GM23338 (cell line): ENCODE data around the gene VSIG10. TPM values are rescaled to one million over a fixed set of nuclear protein-coding genes. Genes with fewer than 3 reads are reported as not detected.
A peak's percentile ranks its signal among the peaks of the same experiment; 100 is the strongest.

Source experiments
- ATAC-seq: fragments of 200-7000 bp; cut with Tn5 transposase; 3 replicates; pipeline ENCODE4 v1.9.1; 2020
- DNase-seq: peaks from one replicate; pipeline ENCODE4 v3.0.0-alpha.2; 2015; ENCODE audit warnings: low spot score
- H2AFZ ChIP-seq: fragments of 200-600 bp; sonication (generic); 2 replicates; pipeline ENCODE4 v1.8.0; 2016; ENCODE audit warnings: antibody characterized with exemption, mild to moderate bottlenecking, moderate library complexity
- H3F3A ChIP-seq: fragments of 200-600 bp; sonication (generic); replicated peaks from 2 replicates; pipeline ENCODE4 v1.8.0; 2017; ENCODE audit warnings: antibody characterized with exemption, mixed run types, low read depth
- H3K27ac ChIP-seq: fragments of 200-600 bp; sonication (generic); 2 replicates; pipeline ENCODE4 v1.6.1; 2016; ENCODE audit warnings: low read depth
- H3K27me3 ChIP-seq: fragments of 200-600 bp; sonication (generic); 2 replicates; pipeline ENCODE4 v1.8.0; 2016; ENCODE audit warnings: mild to moderate bottlenecking, mixed run types, moderate library complexity; ENCODE audit not compliant: insufficient read depth
- H3K36me3 ChIP-seq: fragments of 200-600 bp; sonication (generic); 2 replicates; pipeline ENCODE4 v1.8.0; 2016; ENCODE audit warnings: mild to moderate bottlenecking; ENCODE audit not compliant: insufficient read depth
- H3K4me1 ChIP-seq: fragments of 200-600 bp; sonication (generic); 2 replicates; pipeline ENCODE4 v1.8.0; 2016; ENCODE audit warnings: mild to moderate bottlenecking, moderate library complexity; ENCODE audit not compliant: insufficient read depth
- H3K4me2 ChIP-seq: fragments of 200-600 bp; sonication (generic); 2 replicates; pipeline ENCODE4 v1.7.1; 2017; ENCODE audit warnings: mixed run types
- H3K4me3 ChIP-seq: fragments of 200-600 bp; sonication (generic); 2 replicates; pipeline ENCODE4 v1.6.1; 2016; ENCODE audit warnings: mixed run types
- H3K79me2 ChIP-seq: fragments of 200-600 bp; sonication (generic); replicated peaks from 2 replicates; pipeline ENCODE4 v1.8.0; 2017; ENCODE audit warnings: mild to moderate bottlenecking; ENCODE audit not compliant: insufficient read depth
- H3K9me2 ChIP-seq: fragments of 200-600 bp; sonication (generic); 2 replicates; pipeline ENCODE4 v1.8.0; 2017; ENCODE audit not compliant: insufficient read depth
- H4K20me1 ChIP-seq: fragments of 200-600 bp; sonication (generic); replicated peaks from 2 replicates; pipeline ENCODE4 v1.8.0; 2017; ENCODE audit warnings: mild to moderate bottlenecking; ENCODE audit not compliant: insufficient read depth
- H3K27ac Mint-ChIP-seq: 2 replicates; pipeline ENCODE4 v1.8.0; 2020; ENCODE audit warnings: inconsistent platforms, mild to moderate bottlenecking, moderate library complexity, mixed read lengths
- H3K27me3 Mint-ChIP-seq: 3 replicates; pipeline ENCODE4 v1.8.0; 2022; ENCODE audit warnings: low read depth, mild to moderate bottlenecking, moderate library complexity, mixed read lengths, inconsistent platforms; ENCODE audit not compliant: insufficient read depth, poor library complexity
- H3K36me3 Mint-ChIP-seq: 3 replicates; pipeline ENCODE4 v1.8.0; 2021; ENCODE audit warnings: low read depth, mild to moderate bottlenecking, inconsistent platforms, moderate library complexity, mixed read lengths
- H3K4me1 Mint-ChIP-seq: 3 replicates; pipeline ENCODE4 v1.8.0; 2020; ENCODE audit warnings: mild to moderate bottlenecking, inconsistent platforms, mixed read lengths
- H3K4me3 Mint-ChIP-seq: 3 replicates; pipeline ENCODE4 v1.8.0; 2021; ENCODE audit warnings: moderate library complexity, mild to moderate bottlenecking, inconsistent platforms, mixed read lengths
- H3K9me3 Mint-ChIP-seq: 3 replicates; pipeline ENCODE4 v1.8.0; 2020; ENCODE audit warnings: moderate library complexity, mild to moderate bottlenecking, inconsistent platforms, mixed read lengths
- CREB1 ChIP-seq: fragments of 250-450 bp; sonication (Bioruptor Pico); IDR thresholded peaks from 2 replicates; pipeline ENCODE4 v1.5.0; 2020; ENCODE audit warnings: low read depth, mild to moderate bottlenecking, moderate library complexity
- CTCF ChIP-seq, 2 experiments: fragments of 200-600 bp in 1 of 2; sonication (generic) in 1 of 2; conservative IDR thresholded peaks; 2 replicates each; pipeline versions ENCODE4 v1.5.1 to v1.6.1; 2016 to 2017; ENCODE audit warnings: antibody characterized with exemption in 2 of 2, low read depth in 2 of 2, mild to moderate bottlenecking in 2 of 2, moderate library complexity in 1 of 2
- ETS1 ChIP-seq: IDR thresholded peaks from 2 replicates; pipeline ENCODE4 v1.6.1; 2016; ENCODE audit warnings: antibody characterized with exemption
- EZH2 ChIP-seq: fragments of 200-600 bp; sonication (generic); IDR thresholded peaks from one replicate; pipeline ENCODE4 v1.8.0; 2017; ENCODE audit warnings: antibody characterized with exemption, mild to moderate bottlenecking, low read depth; ENCODE audit not compliant: unreplicated experiment
- EZH2phosphoT487 ChIP-seq: fragments of 200-600 bp; sonication (generic); IDR thresholded peaks from one replicate; pipeline ENCODE4 v1.8.1; 2018; ENCODE audit warnings: antibody characterized with exemption; ENCODE audit not compliant: unreplicated experiment
- JUNB ChIP-seq: IDR thresholded peaks from one replicate; pipeline ENCODE4 v1.6.1; 2016; ENCODE audit warnings: antibody characterized with exemption; ENCODE audit not compliant: unreplicated experiment
- NANOG ChIP-seq: IDR thresholded peaks from 2 replicates; pipeline ENCODE4 v1.6.1; 2016; ENCODE audit warnings: antibody characterized with exemption, borderline replicate concordance
- POLR2AphosphoS5 ChIP-seq: IDR thresholded peaks from 2 replicates; pipeline ENCODE4 v1.6.1; 2016; ENCODE audit warnings: antibody characterized with exemption, low read depth
- REST ChIP-seq: IDR thresholded peaks from one replicate; pipeline ENCODE4 v1.6.1; 2018; ENCODE audit warnings: antibody characterized with exemption; ENCODE audit not compliant: unreplicated experiment
- STAT1 ChIP-seq: IDR thresholded peaks from one replicate; pipeline ENCODE4 v1.6.1; 2016; ENCODE audit warnings: antibody characterized with exemption; ENCODE audit not compliant: unreplicated experiment
- ZNF114 ChIP-seq: fragments of 250-450 bp; sonication (Bioruptor Pico); IDR thresholded peaks from 2 replicates; pipeline ENCODE4 v1.5.0; 2020; ENCODE audit warnings: mild to moderate bottlenecking, moderate library complexity
- ZNF331 ChIP-seq: fragments of 250-450 bp; sonication (Bioruptor Pico); IDR thresholded peaks from 2 replicates; pipeline ENCODE4 v1.5.0; 2020; ENCODE audit warnings: low read depth, mild to moderate bottlenecking, moderate library complexity
- ZNF462 ChIP-seq: fragments of 250-450 bp; sonication (Bioruptor Pico); IDR thresholded peaks from 2 replicates; pipeline ENCODE4 v1.5.0; 2020; ENCODE audit warnings: mild to moderate bottlenecking, moderate library complexity
- polyA plus RNA-seq: library from polyadenylated mRNA; unstranded; fragments of >200 nt; fragmentation: Nextera tagmentation; extraction: Ambion mirVana; gene quantifications from 2 replicates; pipeline ENCODE4 v1.2.1, GENCODE V29; 2016
- total RNA-seq: library from RNA; depleted of rRNA; stranded (reverse); fragments of >200 nt; shearing (Covaris generic); gene quantifications from 2 replicates; pipeline ENCODE4 v1.2.3, GENCODE V29; 2014

The VSIG10 gene
- total and polyA plus RNA-seq, 2 experiments from 2014 or later = 52.1 to 98.5 TPM

GRCh38 chr12:118035190-118036041 is 68.4 kb downstream of the VSIG10 start:
- peaks cover 57% of the 10 kb centered on the region for H3K36me3 ChIP-seq
- no peak for TF ChIP-seq POLR2AphosphoS5
- TF ChIP-seq STAT1 = no peak
- TF ChIP-seq ETS1 = no peak
- TF ChIP-seq ZNF114 (CRISPR knock-in tag) = no peak
- no peak for TF ChIP-seq JUNB
- no peak for TF ChIP-seq CTCF (conservative IDR thresholded peaks at IDR 0.05; ENCODE audit: low read depth in 2 of 2)
- TF ChIP-seq CREB1 (CRISPR knock-in tag) = no peak
- TF ChIP-seq EZH2 = no peak
- TF ChIP-seq ZNF331 (CRISPR knock-in tag) = no peak
- TF ChIP-seq ZNF462 = no peak
- TF ChIP-seq NANOG = no peak
- TF ChIP-seq EZH2phosphoT487 = no peak
- no peak for TF ChIP-seq REST
- H3K4me2 ChIP-seq = no peak overlapping the region
- no peaks in the 10 kb centered on the region for H3K9me2 ChIP-seq
- no peak overlapping the region for H3K4me3 Mint-ChIP-seq
- no peaks in the 10 kb centered on the region for H3K27me3 Mint-ChIP-seq
- H3K4me1 ChIP-seq = no peaks in the 10 kb centered on the region
- DNase-seq (no peak), ATAC-seq (peak; percentile 38)
- no peak overlapping the region for H3K4me3 ChIP-seq
- no peak overlapping the region for H2AFZ ChIP-seq
- H3K27ac ChIP-seq = peak overlapping the region; percentile 35
- H3F3A ChIP-seq = peaks cover 23% of the 10 kb centered on the region
- H3K27me3 ChIP-seq = no peaks in the 10 kb centered on the region
- peaks cover 89% of the 10 kb centered on the region for H3K36me3 Mint-ChIP-seq
- H3K27ac Mint-ChIP-seq = peak overlapping the region; percentile 61; the same call in 1 of the 2 replicates
- no peaks in the 10 kb centered on the region for H3K9me3 Mint-ChIP-seq
- no peaks in the 10 kb centered on the region for H3K79me2 ChIP-seq
- H4K20me1 ChIP-seq = peaks cover 12% of the 10 kb centered on the region
- peaks cover 11% of the 10 kb centered on the region; the same call in 2 of the 3 replicates for H3K4me1 Mint-ChIP-seq
